Measurements from ENCODE around the gene MPV17.

Gene MPV17

GRCh38 chr2:27322766-27323595, at the start of gene MPV17:
Gene MPV17 (minus strand): TSS chr2:27323097. CDS start chr2:27322517, 580 bp downstream.
- Histone ChIP-seq H3K27ac (ENCODE audit: low read depth, low read length, poor library complexity, severe bottlenecking) (peak within 1 kb of the TSS; percentile 74), H3F3A (ENCODE audit: insufficient read depth, low read length) (peaks cover 5% of the 10 kb centered on the region), H3K9ac (ENCODE audit: low read length) (peak within 1 kb of the TSS; percentile 100), H4K20me1 (ENCODE audit: insufficient read depth, low read length) (no peaks in the 10 kb centered on the region), H3K9me2 (ENCODE audit: low read depth, low read length) (no peaks in the 10 kb centered on the region), H3K27me3 (ENCODE audit: insufficient read depth, low read length) (no peaks in the 10 kb centered on the region), H3K4me1 (ENCODE audit: insufficient read depth, low read length, severe bottlenecking) (peaks cover 21% of the 10 kb centered on the region), H3K4me2 (ENCODE audit: low read length) (peak within 1 kb of the TSS; percentile 99), H3K9me3 (ENCODE audit: low read length) (no peaks in the 10 kb centered on the region), H3K4me3 (ENCODE audit: low read depth, low read length, poor library complexity, severe bottlenecking) (peak within 1 kb of the TSS; percentile 97), H3K36me3 (ENCODE audit: insufficient read depth, low read length) (peaks cover 25% of the 10 kb centered on the region), H2AFZ (ENCODE audit: low read length) (no peak within 1 kb of the TSS), H3K79me2 (ENCODE audit: insufficient read depth, low read length) (peaks cover 3% of the 10 kb centered on the region; the same call in 1 of the 2 replicates)
- TF ChIP-seq EZH2 (IDR thresholded peaks at IDR 0.05; ENCODE audit: borderline replicate concordance, low read length) (no peak), CTCF (IDR thresholded peaks at IDR 0.05; ENCODE audit: low read length) (no peak)

GRCh38 chr2:27370816-27371620, 48.1 kb upstream of the MPV17 start:
- Histone ChIP-seq H3K4me2 (ENCODE audit: low read length) (peak overlapping the region; percentile 82), H3K27ac (ENCODE audit: low read depth, low read length, poor library complexity, severe bottlenecking) (peak overlapping the region; percentile 71), H3K4me3 (ENCODE audit: low read depth, low read length, poor library complexity, severe bottlenecking) (peak overlapping the region; percentile 88), H3K4me1 (ENCODE audit: insufficient read depth, low read length, severe bottlenecking) (peaks cover 25% of the 10 kb centered on the region), H3K9me2 (ENCODE audit: low read depth, low read length) (no peaks in the 10 kb centered on the region), H3K27me3 (ENCODE audit: insufficient read depth, low read length) (no peaks in the 10 kb centered on the region), H4K20me1 (ENCODE audit: insufficient read depth, low read length) (no peaks in the 10 kb centered on the region), H3K9ac (ENCODE audit: low read length) (peak overlapping the region; percentile 85), H3K36me3 (ENCODE audit: insufficient read depth, low read length) (peaks cover 62% of the 10 kb centered on the region), H3F3A (ENCODE audit: insufficient read depth, low read length) (no peaks in the 10 kb centered on the region), H3K79me2 (ENCODE audit: insufficient read depth, low read length) (no peaks in the 10 kb centered on the region), H3K9me3 (ENCODE audit: low read length) (no peaks in the 10 kb centered on the region), H2AFZ (ENCODE audit: low read length) (no peak overlapping the region)
- TF ChIP-seq CTCF (IDR thresholded peaks at IDR 0.05; ENCODE audit: low read length) (no peak), EZH2 (IDR thresholded peaks at IDR 0.05; ENCODE audit: borderline replicate concordance, low read length) (no peak)

GRCh38 chr2:27370026-27370815, 47.3 kb upstream of the MPV17 start, which contains the start of the genes EIF2B4 and SNX17:
Gene EIF2B4 (minus strand): TSS chr2:27370338. CDS start chr2:27370314, 24 bp downstream.
Gene SNX17 (plus strand): TSS chr2:27370616. CDS start chr2:27370744, 128 bp downstream.
- Histone ChIP-seq H3K36me3 (ENCODE audit: insufficient read depth, low read length) (peaks cover 60% of the 10 kb centered on the region), H3F3A (ENCODE audit: insufficient read depth, low read length) (no peaks in the 10 kb centered on the region), H3K4me2 (ENCODE audit: low read length) (peak within 1 kb of the TSS; percentile 84), H3K27ac (ENCODE audit: low read depth, low read length, poor library complexity, severe bottlenecking) (peak within 1 kb of the TSS; percentile 71), H3K79me2 (ENCODE audit: insufficient read depth, low read length) (no peaks in the 10 kb centered on the region), H3K4me1 (ENCODE audit: insufficient read depth, low read length, severe bottlenecking) (peaks cover 25% of the 10 kb centered on the region), H4K20me1 (ENCODE audit: insufficient read depth, low read length) (no peaks in the 10 kb centered on the region), H3K27me3 (ENCODE audit: insufficient read depth, low read length) (no peaks in the 10 kb centered on the region), H3K9me3 (ENCODE audit: low read length) (no peaks in the 10 kb centered on the region), H3K4me3 (ENCODE audit: low read depth, low read length, poor library complexity, severe bottlenecking) (peak within 1 kb of the TSS; percentile 88), H3K9ac (ENCODE audit: low read length) (peak within 1 kb of the TSS; percentile 85), H2AFZ (ENCODE audit: low read length) (no peak within 1 kb of the TSS), H3K9me2 (ENCODE audit: low read depth, low read length) (no peaks in the 10 kb centered on the region)
- TF ChIP-seq EZH2 (IDR thresholded peaks at IDR 0.05; ENCODE audit: borderline replicate concordance, low read length) (no peak), CTCF (IDR thresholded peaks at IDR 0.05; ENCODE audit: low read length) (peak; percentile 86)
